ENCODE data around the gene ADARB1.

Gene ADARB1

GRCh38 chr21:45157932-45158331, 83.6 kb downstream of the ADARB1 start (continued):
- no peak for TF ChIP-seq ZNF639 (tag by site-specific recombination; IDR thresholded peaks at IDR 0.05)
- no peak for TF ChIP-seq ZEB2 (tag by site-specific recombination; IDR thresholded peaks at IDR 0.05)
- TF ChIP-seq RBAK (tag by site-specific recombination; IDR thresholded peaks at IDR 0.05), result no peak
- TF ChIP-seq PRDM6 (tag by site-specific recombination; IDR thresholded peaks at IDR 0.05), result no peak
- TF ChIP-seq MYNN (tag by site-specific recombination; IDR thresholded peaks at IDR 0.05; ENCODE audit: borderline replicate concordance), result no peak
- no peak for TF ChIP-seq ZNF416 (tag by site-specific recombination; IDR thresholded peaks at IDR 0.05)

- POLR2A ChIA-PET, result no interaction called here
- TF ChIP-seq ZNF350 (tag by site-specific recombination; IDR thresholded peaks at IDR 0.05) (no peak), ZNF580 (tag by site-specific recombination; IDR thresholded peaks at IDR 0.05) (no peak)
- no peaks in the 10 kb centered on the region for H3K4me1 ChIP-seq (ENCODE audit: control insufficient read depth, insufficient read depth, low read length)
- no peaks in the 10 kb centered on the region for H3K9me3 ChIP-seq (ENCODE audit: control insufficient read depth, insufficient read depth, low read depth, low read length)
- CTCF ChIA-PET, result interaction anchor here (1.0 kb wide), 1 partner anchor 18 kb away, joined by 3 read pairs; no protein-coding TSS in a partner anchor
- no peak overlapping the region for H3K4me3 ChIP-seq (ENCODE audit: low read depth, low read length)
- no peaks in the 10 kb centered on the region for H3K36me3 ChIP-seq (ENCODE audit: control insufficient read depth in 2 of 2, insufficient read depth in 1 of 2, low read length in 2 of 2)
- no peak overlapping the region for H3K27ac ChIP-seq (ENCODE audit: extremely low read depth, low read depth, low read length)
Observed at GRCh38 chr21:45158491-45159423, 84.4 kb downstream of the ADARB1 start.

- CTCF ChIA-PET, result no interaction called here
- H3K9me3 ChIP-seq (ENCODE audit: control insufficient read depth, insufficient read depth, low read depth, low read length), result no peaks in the 10 kb centered on the region
- no peak overlapping the region for H3K4me3 ChIP-seq (ENCODE audit: low read depth, low read length)
- H3K4me1 ChIP-seq (ENCODE audit: control insufficient read depth, insufficient read depth, low read length), result no peaks in the 10 kb centered on the region
- H3K36me3 ChIP-seq (ENCODE audit: control insufficient read depth in 2 of 2, insufficient read depth in 1 of 2, low read length in 2 of 2), result no peaks in the 10 kb centered on the region
- POLR2A ChIA-PET, result no interaction called here
- H3K27ac ChIP-seq (ENCODE audit: extremely low read depth, low read depth, low read length), result no peak overlapping the region
- TF ChIP-seq PBX3 (CRISPR knock-in tag; IDR thresholded peaks at IDR 0.05) (no peak), WT1 (tag by site-specific recombination; IDR thresholded peaks at IDR 0.05) (no peak), ZNF394 (tag by site-specific recombination; IDR thresholded peaks at IDR 0.05; ENCODE audit: borderline replicate concordance) (no peak), ZNF785 (tag by site-specific recombination; IDR thresholded peaks at IDR 0.05) (no peak), REST (tag by site-specific recombination; IDR thresholded peaks at IDR 0.05) (no peak), ZFHX2 (tag by site-specific recombination; conservative IDR thresholded peaks at IDR 0.05) (no peak), ZNF791 (tag by site-specific recombination; IDR thresholded peaks at IDR 0.05) (no peak), INSM2 (tag by site-specific recombination; IDR thresholded peaks at IDR 0.05) (no peak), ZBTB20 (tag by site-specific recombination; IDR thresholded peaks at IDR 0.05) (no peak), KLF7 (tag by site-specific recombination; IDR thresholded peaks at IDR 0.05; ENCODE audit: borderline replicate concordance) (no peak), ZNF558 (tag by site-specific recombination; IDR thresholded peaks at IDR 0.05) (no peak), ZNF398 (tag by site-specific recombination; IDR thresholded peaks at IDR 0.05) (no peak)
Observed at GRCh38 chr21:45160198-45160597, 85.8 kb downstream of the ADARB1 start.
